Peyer's patch (tissue), 4 donors: ENCODE measurements around the gene GINS2. TPM values are rescaled to one million over a fixed set of nuclear protein-coding genes. Genes with fewer than 3 reads are reported as not detected.

Source experiments
- DNase-seq, 3 donors: peaks; one replicate each; pipeline ENCODE4 v3.0.0-alpha.2; 2017 to 2019
- H3K27ac ChIP-seq, 4 donors: fragments of 200-600 bp; sonication (generic); one replicate each; pipeline ENCODE4 v1.5.1; 2016 to 2019
- H3K27me3 ChIP-seq, 2 donors: fragments of 200-600 bp; sonication (generic); one replicate each; pipeline ENCODE4 v1.5.1; 2019
- H3K36me3 ChIP-seq, 3 donors: fragments of 200-600 bp; sonication (generic); one replicate each; pipeline ENCODE4 v1.5.1; 2016 to 2019
- H3K4me1 ChIP-seq, 4 donors: fragments of 200-600 bp; sonication (generic); one replicate each; pipeline ENCODE4 v1.5.1; 2016 to 2019
- H3K4me3 ChIP-seq, 4 donors: fragments of 200-600 bp; sonication (generic); 1 replicate in 3 of 4; 2 replicates in 1 of 4; pipeline ENCODE4 v1.5.1; 2016 to 2019; ENCODE audit warnings: mild to moderate bottlenecking in 1 of 4
- H3K9me3 ChIP-seq, 4 donors: fragments of 200-600 bp; sonication (generic); one replicate each; pipeline ENCODE4 v1.5.1; 2016 to 2019; ENCODE audit warnings: mild to moderate bottlenecking in 1 of 4
- CTCF ChIP-seq, 6 experiments: fragments of 450-650 bp in 4 of 6; fragments of 200-600 bp in 2 of 6; sonication (generic) in 1 of 6; IDR thresholded peaks; one replicate each; pipeline ENCODE4 v1.5.1; 2017 to 2019; ENCODE audit warnings: antibody characterized with exemption in 6 of 6, mild to moderate bottlenecking in 3 of 6, moderate library complexity in 1 of 6
- POLR2A ChIP-seq, 2 donors: fragments of 450-650 bp; IDR thresholded peaks; one replicate each; pipeline ENCODE4 v1.5.1; 2017; ENCODE audit warnings: antibody characterized with exemption in 2 of 2, mild to moderate bottlenecking in 2 of 2, moderate library complexity in 2 of 2
- total RNA-seq, 4 donors: library from RNA; depleted of rRNA; stranded (reverse); fragments of >200 nt; gene quantifications; one replicate each; pipeline ENCODE4 v1.1.0, GENCODE V29; 2016

GINS2 gene
- total RNA-seq, 4 donors from 2014 or later = 2.9 to 10.7 (median 5.2) TPM

GRCh38 chr16:85676466-85676865, 12.3 kb downstream of the GINS2 start:
- Histone ChIP-seq H3K27me3 (no peaks in the 10 kb centered on the region), H3K36me3 (peaks cover 0 to 49% (median 0%) of the 10 kb centered on the region in 3 donors), H3K4me1 (peaks cover 0 to 41% (median 10%) of the 10 kb centered on the region in 4 donors), H3K4me3 (no peak overlapping the region), H3K9me3 (no peaks in the 10 kb centered on the region), H3K27ac (no peak overlapping the region)
- DNase-seq = no peak
- no peak for TF ChIP-seq CTCF (IDR thresholded peaks at IDR 0.05)
- TF ChIP-seq POLR2A (IDR thresholded peaks at IDR 0.05) = no peak

DNA sequence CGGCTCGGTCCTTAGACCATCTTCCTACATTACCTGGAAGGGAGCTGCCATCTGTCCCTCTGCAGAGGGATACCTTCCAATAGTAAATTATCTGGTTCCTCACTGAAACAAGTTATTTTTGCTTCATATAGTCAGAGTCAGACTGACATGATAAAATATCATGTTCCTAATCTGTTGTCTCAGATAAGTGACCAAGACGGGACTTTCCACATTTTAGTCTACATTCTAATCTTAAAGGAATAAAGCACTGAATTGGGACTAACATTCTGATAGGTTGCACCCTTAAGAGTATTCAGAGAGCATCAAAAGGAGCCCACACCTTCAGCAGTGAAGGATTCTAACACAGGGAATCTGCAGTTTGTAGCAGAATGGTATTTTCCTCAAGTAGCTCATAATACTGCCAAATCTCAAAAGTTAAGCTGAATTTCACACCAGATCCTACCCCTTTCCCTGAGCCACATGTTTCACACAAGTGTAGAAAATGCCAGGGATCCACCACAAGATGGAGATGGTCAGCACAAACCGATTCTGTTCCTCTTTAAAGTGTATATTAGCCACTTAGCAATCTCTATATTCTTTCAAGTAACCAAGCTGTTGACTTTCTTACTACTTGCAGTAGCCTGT, 13.4 kb downstream of the GINS2 start:
- peak in 5 of 6 experiments; percentile 4 to 53 (median 45) for TF ChIP-seq CTCF (IDR thresholded peaks at IDR 0.05)
- TF ChIP-seq POLR2A (IDR thresholded peaks at IDR 0.05) = no peak
- Histone ChIP-seq H3K27me3 (no peaks in the 10 kb centered on the region), H3K36me3 (peaks cover 0 to 58% (median 0%) of the 10 kb centered on the region in 3 donors)

DNA sequence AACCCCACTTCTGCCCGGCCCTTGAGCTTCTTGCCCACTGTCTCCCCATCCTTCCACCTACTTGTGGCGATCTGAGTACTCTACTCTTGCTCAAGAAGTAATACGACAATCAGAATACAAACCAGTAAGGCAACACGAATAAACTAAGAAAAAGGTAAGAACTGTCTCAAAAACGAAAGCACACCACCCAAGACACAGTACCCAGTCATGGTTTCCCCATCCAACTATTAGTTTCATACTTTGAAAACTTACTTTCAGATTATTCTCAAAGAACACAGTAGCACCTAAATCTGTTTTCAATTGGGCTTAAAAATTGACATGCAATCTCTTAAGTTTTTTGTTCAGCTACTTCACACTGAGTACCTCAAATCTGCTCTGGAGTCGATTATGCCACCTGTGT, 13.9 kb downstream of the GINS2 start:
- H3K36me3 ChIP-seq = peaks cover 0 to 60% (median 0%) of the 10 kb centered on the region in 3 donors
- TF ChIP-seq CTCF (IDR thresholded peaks at IDR 0.05) (no peak), POLR2A (IDR thresholded peaks at IDR 0.05) (no peak)
- peak overlapping the region in 2 of 4 donors; percentile 50 to 51 for H3K27ac ChIP-seq
- no peak overlapping the region for H3K4me3 ChIP-seq
- peaks cover 0 to 29% (median 3%) of the 10 kb centered on the region in 4 donors for H3K4me1 ChIP-seq
- no peaks in the 10 kb centered on the region for H3K9me3 ChIP-seq
- H3K27me3 ChIP-seq = no peaks in the 10 kb centered on the region
- DNase-seq = peak in 1 of 3 donors; percentile 5

More for the DNA sequence above, 13.4 kb downstream of the GINS2 start:
- Histone ChIP-seq H3K9me3 (no peaks in the 10 kb centered on the region), H3K4me3 (no peak overlapping the region), H3K27ac (no peak overlapping the region), H3K4me1 (peaks cover 0 to 34% (median 8%) of the 10 kb centered on the region in 4 donors)
- no peak for DNase-seq

GRCh38 chr16:85674418-85674755, 14.4 kb downstream of the GINS2 start:
- peaks cover 0 to 28% (median 1%) of the 10 kb centered on the region in 4 donors for H3K4me1 ChIP-seq
- no peak for DNase-seq
- no peak overlapping the region for H3K4me3 ChIP-seq
- peaks cover 0 to 65% (median 0%) of the 10 kb centered on the region in 3 donors for H3K36me3 ChIP-seq
- TF ChIP-seq POLR2A (IDR thresholded peaks at IDR 0.05) (no peak), CTCF (IDR thresholded peaks at IDR 0.05) (no peak)
- no peaks in the 10 kb centered on the region for H3K27me3 ChIP-seq
- peak overlapping the region in 2 of 4 donors; percentile 50 to 51 for H3K27ac ChIP-seq
- no peaks in the 10 kb centered on the region for H3K9me3 ChIP-seq

GRCh38 chr16:85673529-85674417, 15.0 kb downstream of the GINS2 start:
- peak overlapping the region in 3 of 4 donors; percentile 17 to 51 (median 50) for H3K27ac ChIP-seq
- no peaks in the 10 kb centered on the region for H3K9me3 ChIP-seq
- no peaks in the 10 kb centered on the region for H3K27me3 ChIP-seq
- peaks cover 0 to 24% (median 0%) of the 10 kb centered on the region in 4 donors for H3K4me1 ChIP-seq
- no peak overlapping the region for H3K4me3 ChIP-seq
- TF ChIP-seq POLR2A (IDR thresholded peaks at IDR 0.05) (no peak), CTCF (IDR thresholded peaks at IDR 0.05) (no peak)
- H3K36me3 ChIP-seq = peaks cover 0 to 71% (median 0%) of the 10 kb centered on the region in 3 donors
- peak in 1 of 3 donors; percentile 74 for DNase-seq
